HEK293 (cell line): ENCODE measurements around the gene NPAS2.

Experiments used
- CTCF ChIA-PET: fragments of 350-600 bp; formaldehyde crosslinking; extraction: SDS; loops from one replicate; lab custom pipeline; 2021; ENCODE audit warnings: antibody characterized with exemption; lab: Yijun Ruan, JAX
- POLR2A ChIA-PET: fragments of 300-600 bp; formaldehyde crosslinking; extraction: SDS; loops from one replicate; lab custom pipeline; 2020; ENCODE audit warnings: antibody characterized with exemption, inconsistent platforms; lab: Yijun Ruan, JAX
- H3K27ac ChIP-seq: fragments of 200-500 bp; sonication (Bioruptor generic); 2 replicates; pipeline ENCODE4 v1.5.1; 2014; ENCODE audit warnings: low read depth, low read length, control low read depth, inconsistent platforms; ENCODE audit errors: extremely low read depth
- H3K36me3 ChIP-seq, 2 experiments: fragments of 200-500 bp in 1 of 2; sonication (Bioruptor generic) in 1 of 2; 1 replicate in 1 of 2; 2 replicates in 1 of 2; pipeline ENCODE4 v1.5.1; 2014 to 2017; ENCODE audit warnings: inconsistent platforms in 2 of 2, low read length in 2 of 2; ENCODE audit not compliant: control insufficient read depth in 2 of 2, insufficient read depth in 1 of 2
- H3K4me1 ChIP-seq: fragments of 200-500 bp; sonication (Bioruptor generic); 2 replicates; pipeline ENCODE4 v1.5.1; 2014; ENCODE audit warnings: mild to moderate bottlenecking, low read length, inconsistent platforms; ENCODE audit not compliant: control insufficient read depth, insufficient read depth
- H3K4me3 ChIP-seq: 2 replicates; pipeline ENCODE4 v1.5.1; 2011; ENCODE audit warnings: low read depth, mild to moderate bottlenecking, control low read depth, low read length, moderate library complexity
- H3K9me3 ChIP-seq: fragments of 200-500 bp; sonication (Bioruptor generic); 2 replicates; pipeline ENCODE4 v1.5.1; 2014; ENCODE audit warnings: low read depth, low read length, inconsistent platforms; ENCODE audit not compliant: control insufficient read depth, insufficient read depth
- EGR2 ChIP-seq: fragments of 450-650 bp; formaldehyde crosslinking; IDR thresholded peaks from 2 replicates; pipeline ENCODE4 v1.5.1; 2016; ENCODE audit warnings: low read depth, missing biosample characterization, missing genetic modification characterization
- GLIS1 ChIP-seq: fragments of 450-650 bp; formaldehyde crosslinking; IDR thresholded peaks from 2 replicates; pipeline ENCODE4 v1.5.1; 2016; ENCODE audit warnings: missing biosample characterization, missing genetic modification characterization
- HOXD13 ChIP-seq: sonication (generic); formaldehyde crosslinking; IDR thresholded peaks from 2 replicates; pipeline ENCODE4 v1.8.0; 2022; ENCODE audit warnings: missing genetic modification reagents, borderline replicate concordance
- KLF8 ChIP-seq: fragments of 450-650 bp; formaldehyde crosslinking; IDR thresholded peaks from 2 replicates; pipeline ENCODE4 v1.5.1; 2016; ENCODE audit warnings: missing biosample characterization, missing genetic modification characterization
- PRDM1 ChIP-seq: fragments of 450-650 bp; formaldehyde crosslinking; IDR thresholded peaks from 2 replicates; pipeline ENCODE4; 2016; ENCODE audit warnings: missing biosample characterization, missing genetic modification characterization
- SALL2 ChIP-seq: fragments of 450-650 bp; formaldehyde crosslinking; IDR thresholded peaks from 2 replicates; pipeline ENCODE4 v1.5.0; 2017; ENCODE audit warnings: missing biosample characterization, mild to moderate bottlenecking, missing genetic modification characterization, borderline replicate concordance
- SETDB1 ChIP-seq: IDR thresholded peaks from one replicate; pipeline ENCODE4 v1.6.1; 2017; ENCODE audit warnings: mild to moderate bottlenecking, low read length, moderate library complexity, mixed read lengths; ENCODE audit not compliant: insufficient read length
- WT1 ChIP-seq: fragments of 450-650 bp; formaldehyde crosslinking; IDR thresholded peaks from 2 replicates; pipeline ENCODE4 v1.5.1; 2016; ENCODE audit warnings: missing biosample characterization, missing genetic modification characterization
- ZBTB17 ChIP-seq: fragments of 450-650 bp; formaldehyde crosslinking; IDR thresholded peaks from 2 replicates; pipeline ENCODE4 v1.5.1; 2016; ENCODE audit warnings: missing biosample characterization, missing genetic modification characterization
- ZEB2 ChIP-seq: fragments of 450-650 bp; formaldehyde crosslinking; IDR thresholded peaks from 2 replicates; pipeline ENCODE4 v1.5.1; 2016; ENCODE audit warnings: missing biosample characterization, missing genetic modification characterization
- ZIC2 ChIP-seq: fragments of 450-650 bp; formaldehyde crosslinking; IDR thresholded peaks from 2 replicates; pipeline ENCODE4 v1.5.1; 2016; ENCODE audit warnings: missing biosample characterization, missing genetic modification characterization
- ZNF146 ChIP-seq: fragments of 450-650 bp; formaldehyde crosslinking; IDR thresholded peaks from 2 replicates; pipeline ENCODE4 v1.5.1; 2016; ENCODE audit warnings: missing biosample characterization, missing genetic modification characterization
- ZNF157 ChIP-seq: fragments of 450-650 bp; formaldehyde crosslinking; IDR thresholded peaks from 2 replicates; pipeline ENCODE4 v1.5.1; 2016; ENCODE audit warnings: missing biosample characterization, missing genetic modification characterization
- ZNF175 ChIP-seq: fragments of 450-650 bp; formaldehyde crosslinking; IDR thresholded peaks from 2 replicates; pipeline ENCODE4 v1.5.1; 2016; ENCODE audit warnings: missing biosample characterization, missing genetic modification characterization
- ZNF184 ChIP-seq: fragments of 450-650 bp; IDR thresholded peaks from 2 replicates; pipeline ENCODE4 v1.5.1; 2018; ENCODE audit warnings: missing biosample characterization, mild to moderate bottlenecking, missing genetic modification characterization
- ZNF23 ChIP-seq: fragments of 450-650 bp; formaldehyde crosslinking; IDR thresholded peaks from 2 replicates; pipeline ENCODE4 v1.5.1; 2016; ENCODE audit warnings: missing biosample characterization, missing genetic modification characterization, borderline replicate concordance
- ZNF350 ChIP-seq: fragments of 450-650 bp; formaldehyde crosslinking; IDR thresholded peaks from 2 replicates; pipeline ENCODE4 v1.5.0; 2017; ENCODE audit warnings: missing biosample characterization, mild to moderate bottlenecking, missing genetic modification characterization
- ZNF423 ChIP-seq: fragments of 450-650 bp; formaldehyde crosslinking; IDR thresholded peaks from 2 replicates; pipeline ENCODE4 v1.5.1; 2016; ENCODE audit warnings: missing biosample characterization, missing genetic modification characterization
- ZNF433 ChIP-seq: fragments of 450-650 bp; formaldehyde crosslinking; IDR thresholded peaks from 2 replicates; pipeline ENCODE4 v1.5.1; 2016; ENCODE audit warnings: missing biosample characterization, missing genetic modification characterization, low read depth
- ZNF488 ChIP-seq: fragments of 450-650 bp; formaldehyde crosslinking; IDR thresholded peaks from 2 replicates; pipeline ENCODE4 v1.5.1; 2016; ENCODE audit warnings: missing biosample characterization, missing genetic modification characterization
- ZNF548 ChIP-seq: fragments of 450-650 bp; formaldehyde crosslinking; IDR thresholded peaks from 2 replicates; pipeline ENCODE4 v1.5.1; 2016; ENCODE audit warnings: missing biosample characterization, missing genetic modification characterization
- ZNF596 ChIP-seq: fragments of 450-650 bp; IDR thresholded peaks from 2 replicates; pipeline ENCODE4 v1.5.0; 2018; ENCODE audit warnings: missing biosample characterization, mild to moderate bottlenecking, missing genetic modification characterization, moderate library complexity
- ZNF600 ChIP-seq: fragments of 450-650 bp; formaldehyde crosslinking; IDR thresholded peaks from 2 replicates; pipeline ENCODE4 v1.5.1; 2016; ENCODE audit warnings: missing biosample characterization, missing genetic modification characterization
- ZNF610 ChIP-seq: fragments of 450-650 bp; formaldehyde crosslinking; IDR thresholded peaks from 2 replicates; pipeline ENCODE4 v1.5.1; 2016; ENCODE audit warnings: missing biosample characterization, missing genetic modification characterization, borderline replicate concordance
- ZNF621 ChIP-seq: fragments of 450-650 bp; formaldehyde crosslinking; IDR thresholded peaks from 2 replicates; pipeline ENCODE4 v1.5.1; 2017; ENCODE audit warnings: missing biosample characterization, missing genetic modification characterization
- ZNF670 ChIP-seq: fragments of 450-650 bp; formaldehyde crosslinking; IDR thresholded peaks from 2 replicates; pipeline ENCODE4 v1.5.1; 2016; ENCODE audit warnings: missing biosample characterization, missing genetic modification characterization, low read depth
- ZNF701 ChIP-seq: fragments of 450-650 bp; formaldehyde crosslinking; IDR thresholded peaks from 2 replicates; pipeline ENCODE4 v1.5.1; 2016; ENCODE audit warnings: missing biosample characterization, missing genetic modification characterization
- ZNF830 ChIP-seq: fragments of 450-650 bp; IDR thresholded peaks from 2 replicates; pipeline ENCODE4 v1.5.0; 2018; ENCODE audit warnings: missing biosample characterization, missing genetic modification characterization, low read depth, mild to moderate bottlenecking, moderate library complexity
- TF ChIP-seq, protein P1 (sequence below): IDR thresholded peaks from 2 replicates; pipeline ENCODE4 v1.6.1; 2011; ENCODE audit warnings: mild to moderate bottlenecking, low read depth, low read length, borderline replicate concordance
- TF ChIP-seq, protein P2 (sequence below): fragments of 450-650 bp; formaldehyde crosslinking; IDR thresholded peaks from 2 replicates; pipeline ENCODE4 v1.5.1; 2016; ENCODE audit warnings: missing biosample characterization, missing genetic modification characterization

Gene NPAS2

GRCh38 chr2:100793982-100794381 lies 26.0 kb upstream of the NPAS2 start:
- no peaks in the 10 kb centered on the region for H3K9me3 ChIP-seq
- no peak overlapping the region for H3K4me3 ChIP-seq
- no peaks in the 10 kb centered on the region for H3K36me3 ChIP-seq
- CTCF ChIA-PET = interaction anchor here (0.9 to 1.0 kb wide), 2 partner anchors 187 to 192 kb away, joined by 3 read pairs; no protein-coding TSS in a partner anchor
- POLR2A ChIA-PET = no interaction called here
- TF ChIP-seq ZNF621 (no peak), SETDB1 (no peak), PRDM1 (tag by site-specific recombination) (no peak), GLIS1 (tag by site-specific recombination) (no peak), ZNF701 (no peak), ZNF610 (tag by site-specific recombination) (no peak), ZNF157 (no peak), ZNF548 (tag by site-specific recombination) (no peak), ZNF184 (no peak), ZNF350 (no peak), ZNF175 (tag by site-specific recombination) (no peak), ZNF600 (tag by site-specific recombination) (no peak)
- H3K27ac ChIP-seq = no peak overlapping the region
- H3K4me1 ChIP-seq = no peaks in the 10 kb centered on the region

GRCh38 chr2:100796499-100797100 lies 23.3 kb upstream of the NPAS2 start:
- TF ChIP-seq WT1 (tag by site-specific recombination) (no peak), ZNF596 (tag by site-specific recombination) (no peak), ZNF23 (tag by site-specific recombination) (no peak)
- CTCF ChIA-PET = no interaction called here
- Histone ChIP-seq H3K36me3 (no peaks in the 10 kb centered on the region), H3K27ac (no peak overlapping the region), H3K9me3 (no peaks in the 10 kb centered on the region), H3K4me1 (no peaks in the 10 kb centered on the region), H3K4me3 (no peak overlapping the region)
- POLR2A ChIA-PET = no interaction called here

DNA sequence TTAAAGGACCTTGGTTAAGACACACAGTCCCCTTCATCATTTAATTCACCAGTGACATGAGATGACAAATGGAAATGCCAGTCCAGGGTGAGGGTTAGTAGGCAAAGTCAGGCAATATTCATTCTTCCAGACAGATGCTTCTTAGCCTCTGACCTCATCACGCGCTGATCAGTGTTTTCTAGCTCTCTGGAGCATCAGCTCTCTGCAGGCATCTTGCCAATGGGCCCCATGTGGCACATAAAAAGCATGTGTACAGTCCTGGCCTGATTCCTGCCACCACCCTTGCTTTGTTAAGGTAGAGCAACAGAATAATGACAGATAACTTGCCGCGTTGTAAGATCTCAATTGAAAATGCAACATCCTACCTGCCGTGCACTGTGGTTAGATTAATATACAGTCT lies 20.3 kb upstream of the NPAS2 start:
- H3K4me1 ChIP-seq = no peaks in the 10 kb centered on the region
- no peak overlapping the region for H3K4me3 ChIP-seq
- H3K27ac ChIP-seq = no peak overlapping the region
- H3K36me3 ChIP-seq = no peaks in the 10 kb centered on the region
- ChIA-PET POLR2A (no interaction called here), CTCF (no interaction called here)
- H3K9me3 ChIP-seq = no peaks in the 10 kb centered on the region
- TF ChIP-seq ZBTB17 (tag by site-specific recombination) = 0 out of 2 replicates have a peak, but pooled peaks have one; percentile 37
- TF ChIP-seq ZNF670 (tag by site-specific recombination) = no peak
- 0 out of 2 replicates have a peak, but pooled peaks have one; percentile 21 for TF ChIP-seq ZIC2
- no peak for TF ChIP-seq EGR2 (tag by site-specific recombination)
- no peak for TF ChIP-seq ZNF830
- TF ChIP-seq ZNF423 (tag by site-specific recombination) = peak; percentile 42; the same call in 1 of the 2 replicates
- TF ChIP-seq ZEB2 (tag by site-specific recombination) = no peak
- TF ChIP-seq ZNF146 = no peak
- TF ChIP-seq ZNF701 = no peak
- TF ChIP-seq, protein P1, sequence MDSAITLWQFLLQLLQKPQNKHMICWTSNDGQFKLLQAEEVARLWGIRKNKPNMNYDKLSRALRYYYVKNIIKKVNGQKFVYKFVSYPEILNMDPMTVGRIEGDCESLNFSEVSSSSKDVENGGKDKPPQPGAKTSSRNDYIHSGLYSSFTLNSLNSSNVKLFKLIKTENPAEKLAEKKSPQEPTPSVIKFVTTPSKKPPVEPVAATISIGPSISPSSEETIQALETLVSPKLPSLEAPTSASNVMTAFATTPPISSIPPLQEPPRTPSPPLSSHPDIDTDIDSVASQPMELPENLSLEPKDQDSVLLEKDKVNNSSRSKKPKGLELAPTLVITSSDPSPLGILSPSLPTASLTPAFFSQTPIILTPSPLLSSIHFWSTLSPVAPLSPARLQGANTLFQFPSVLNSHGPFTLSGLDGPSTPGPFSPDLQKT = no peak
- TF ChIP-seq, protein P2, sequence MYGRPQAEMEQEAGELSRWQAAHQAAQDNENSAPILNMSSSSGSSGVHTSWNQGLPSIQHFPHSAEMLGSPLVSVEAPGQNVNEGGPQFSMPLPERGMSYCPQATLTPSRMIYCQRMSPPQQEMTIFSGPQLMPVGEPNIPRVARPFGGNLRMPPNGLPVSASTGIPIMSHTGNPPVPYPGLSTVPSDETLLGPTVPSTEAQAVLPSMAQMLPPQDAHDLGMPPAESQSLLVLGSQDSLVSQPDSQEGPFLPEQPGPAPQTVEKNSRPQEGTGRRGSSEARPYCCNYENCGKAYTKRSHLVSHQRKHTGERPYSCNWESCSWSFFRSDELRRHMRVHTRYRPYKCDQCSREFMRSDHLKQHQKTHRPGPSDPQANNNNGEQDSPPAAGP (tag by site-specific recombination) = no peak
- TF ChIP-seq HOXD13 (CRISPR knock-in tag) = no peak
- no peak for TF ChIP-seq ZNF433 (tag by site-specific recombination)
- no peak for TF ChIP-seq KLF8 (tag by site-specific recombination)
- TF ChIP-seq ZNF488 (tag by site-specific recombination) = no peak
- no peak for TF ChIP-seq SALL2 (tag by site-specific recombination)
